ENCODE data around the gene F11R. TPM values are rescaled to one million over a fixed set of nuclear protein-coding genes. Genes with fewer than 3 reads are reported as not detected.

Gene F11R
- total and polyA plus RNA-seq, 2 donors (not counting 3 experiments of a cell fraction or from before 2014, with no cell fraction given) = 97.0 to 124 TPM

GRCh38 chr1:160975026-160975425 is 45.9 kb downstream of the F11R start:
- Histone ChIP-seq H3K4me2 (ENCODE audit: insufficient read depth, low read length) (no peak overlapping the region), H3K9me1 (replicated peaks; ENCODE audit: control insufficient read depth, extremely low read depth, insufficient read depth, low read length) (no peaks in the 10 kb centered on the region), H3K79me2 (ENCODE audit: control insufficient read depth, insufficient read depth, low read length) (no peaks in the 10 kb centered on the region), H3K9ac (replicated peaks; ENCODE audit: extremely low read depth, insufficient read depth, low read length) (no peak overlapping the region), H3K4me1 (ENCODE audit: control insufficient read depth, extremely low read depth, insufficient read depth, low read length) (no peaks in the 10 kb centered on the region), H3K27ac (ENCODE audit: insufficient read depth, low read depth, low read length) (no peak overlapping the region), H3K4me3 (replicated peaks in 1 of 3; ENCODE audit: insufficient read depth in 1 of 3, low read depth in 1 of 3, low read length in 3 of 3) (no peak overlapping the region), H4K20me1 (replicated peaks; ENCODE audit: control insufficient read depth, extremely low read depth, insufficient read depth, low read length) (no peaks in the 10 kb centered on the region), H3K27me3 (ENCODE audit: control insufficient read depth in 2 of 2, insufficient read depth in 2 of 2, low read length in 2 of 2) (peaks cover 5 to 6% of the 10 kb centered on the region in 2 experiments), H3K36me3 (ENCODE audit: control insufficient read depth in 2 of 2, extremely low read depth in 1 of 2, insufficient read depth in 2 of 2, low read length in 2 of 2) (no peaks in the 10 kb centered on the region), H2AFZ (ENCODE audit: low read depth, low read length) (no peak overlapping the region), H3K9me3 (replicated peaks; ENCODE audit: control insufficient read depth, insufficient read depth, low read length) (no peaks in the 10 kb centered on the region)
- TF ChIP-seq EZH2 (IDR thresholded peaks at IDR 0.05; ENCODE audit: borderline replicate concordance, low read depth, low read length, severe bottlenecking) (no peak), CTCF (IDR thresholded peaks at IDR 0.05; ENCODE audit: extremely low read depth in 1 of 2, insufficient read depth in 1 of 2, low read depth in 1 of 2, low read length in 2 of 2) (no peak), POLR2A (IDR thresholded peaks at IDR 0.05; ENCODE audit: low read depth, low read length) (no peak), POLR2AphosphoS5 (IDR thresholded peaks at IDR 0.05; ENCODE audit: insufficient read depth, low read depth, low read length) (no peak), FOS (IDR thresholded peaks at IDR 0.05; ENCODE audit: borderline replicate concordance, insufficient read depth, low read length) (no peak), JUN (IDR thresholded peaks at IDR 0.05; ENCODE audit: borderline replicate concordance, insufficient read depth, insufficient read length, low read depth) (no peak)
- FAIRE-seq (no peak), DNase-seq (ENCODE audit: low read depth, low spot score) (no peak)
- dilution Hi-C loops (cut with MboI; ENCODE audit: extremely low pct_ligation_motif_present, low sequenced_read_pairs) = no loop called here
- CTCF ChIA-PET = no interaction called here
- BruUV-seq (replicated peaks) = no TSS peak
- POLR2A ChIA-PET = no interaction called here
- intact Hi-C loops (cut with micrococcal nuclease) = no loop called here

- Histone ChIP-seq H3K36me3 (ENCODE audit: control insufficient read depth in 2 of 2, extremely low read depth in 1 of 2, insufficient read depth in 2 of 2, low read length in 2 of 2) (no peaks in the 10 kb centered on the region), H3K9me3 (replicated peaks; ENCODE audit: control insufficient read depth, insufficient read depth, low read length) (no peaks in the 10 kb centered on the region), H3K4me2 (ENCODE audit: insufficient read depth, low read length) (no peak overlapping the region), H3K9ac (replicated peaks; ENCODE audit: extremely low read depth, insufficient read depth, low read length) (no peak overlapping the region), H3K27me3 (ENCODE audit: control insufficient read depth in 2 of 2, insufficient read depth in 2 of 2, low read length in 2 of 2) (peaks cover 5 to 6% of the 10 kb centered on the region in 2 experiments), H3K9me1 (replicated peaks; ENCODE audit: control insufficient read depth, extremely low read depth, insufficient read depth, low read length) (no peaks in the 10 kb centered on the region), H2AFZ (ENCODE audit: low read depth, low read length) (no peak overlapping the region), H4K20me1 (replicated peaks; ENCODE audit: control insufficient read depth, extremely low read depth, insufficient read depth, low read length) (no peaks in the 10 kb centered on the region), H3K79me2 (ENCODE audit: control insufficient read depth, insufficient read depth, low read length) (no peaks in the 10 kb centered on the region), H3K27ac (ENCODE audit: insufficient read depth, low read depth, low read length) (no peak overlapping the region), H3K4me1 (ENCODE audit: control insufficient read depth, extremely low read depth, insufficient read depth, low read length) (no peaks in the 10 kb centered on the region), H3K4me3 (replicated peaks in 1 of 3; ENCODE audit: insufficient read depth in 1 of 3, low read depth in 1 of 3, low read length in 3 of 3) (no peak overlapping the region)
- POLR2A ChIA-PET = no interaction called here
- no peak for TF ChIP-seq JUN (IDR thresholded peaks at IDR 0.05; ENCODE audit: borderline replicate concordance, insufficient read depth, insufficient read length, low read depth)
- TF ChIP-seq GATA2 (IDR thresholded peaks at IDR 0.05; ENCODE audit: insufficient read depth, insufficient read length, low read depth, low read length) = no peak
- TF ChIP-seq MAX (IDR thresholded peaks at IDR 0.05; ENCODE audit: insufficient read depth, insufficient read length) = no peak
- TF ChIP-seq CTCF (IDR thresholded peaks at IDR 0.05; ENCODE audit: extremely low read depth in 1 of 2, insufficient read depth in 1 of 2, low read depth in 1 of 2, low read length in 2 of 2) = no peak
- no peak for TF ChIP-seq EZH2 (IDR thresholded peaks at IDR 0.05; ENCODE audit: borderline replicate concordance, low read depth, low read length, severe bottlenecking)
- no peak for TF ChIP-seq POLR2A (IDR thresholded peaks at IDR 0.05; ENCODE audit: low read depth, low read length)
- no peak for TF ChIP-seq FOS (IDR thresholded peaks at IDR 0.05; ENCODE audit: borderline replicate concordance, insufficient read depth, low read length)
- no peak for TF ChIP-seq POLR2AphosphoS5 (IDR thresholded peaks at IDR 0.05; ENCODE audit: insufficient read depth, low read depth, low read length)
- no peak for TF ChIP-seq MYC (IDR thresholded peaks at IDR 0.05; ENCODE audit: low read depth, low read length)
- intact Hi-C loops (cut with micrococcal nuclease) = no loop called here
- CTCF ChIA-PET = interaction anchor here (0.6 to 1.4 kb wide), 5 partner anchors 17 to 865 kb away, joined by 3 to 7 read pairs (median 4); no protein-coding TSS in a partner anchor
- DNase-seq (ENCODE audit: low read depth, low spot score) (no peak), FAIRE-seq (no peak)
- dilution Hi-C loops (cut with MboI; ENCODE audit: extremely low pct_ligation_motif_present, low sequenced_read_pairs) = no loop called here
- no TSS peak for BruUV-seq (replicated peaks)
Observed at GRCh38 chr1:160973491-160973890, 47.5 kb downstream of the F11R start.
